CD4-positive, alpha-beta T cell treated with Interleukin-10 for 1 hour (primary cell): Measurements from ENCODE around the gene ABCG8.

Experiments used
- DNase-seq: peaks from one replicate; pipeline ENCODE4 v3.0.0-alpha.2; 2020

ABCG8 gene

GRCh38 chr2:43826305-43827250 lies 12.2 kb upstream of the ABCG8 start:
- no peak for DNase-seq

DNA sequence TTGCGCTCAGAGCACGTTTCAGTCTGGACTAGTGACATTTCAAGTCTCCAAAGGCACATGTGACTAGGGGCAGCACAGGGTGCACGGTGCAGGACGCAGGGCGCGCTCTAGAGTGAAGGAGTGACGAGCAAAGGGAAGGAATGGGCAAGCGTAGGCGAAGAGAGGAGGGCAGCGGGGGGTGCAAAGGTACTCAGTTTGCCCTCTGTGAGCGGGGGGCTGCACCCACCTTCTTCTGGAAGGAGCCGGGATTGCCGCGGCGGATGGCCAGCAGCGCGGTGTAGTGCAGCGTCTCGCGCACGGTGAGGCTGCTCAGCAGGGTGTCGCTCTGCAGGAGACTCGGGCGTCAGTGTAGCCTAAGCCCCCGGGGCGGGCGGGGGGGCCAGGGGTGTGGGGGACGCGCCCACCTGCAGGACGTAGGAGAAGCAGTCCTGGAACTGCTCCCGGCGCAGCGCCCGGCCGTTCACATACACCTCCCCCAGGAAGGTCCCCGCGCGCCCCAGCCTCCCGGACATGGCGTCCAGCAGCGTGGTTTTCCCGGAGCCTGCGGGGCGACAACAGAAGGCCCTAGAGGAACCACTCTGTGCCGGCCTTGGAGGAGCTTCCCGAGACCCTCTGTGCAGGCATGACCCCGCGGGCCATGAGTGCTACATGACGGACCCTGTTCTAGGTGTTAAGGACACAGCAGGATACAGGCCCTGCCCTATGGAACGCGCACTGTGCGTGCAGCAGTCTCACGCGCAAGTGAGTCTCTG lies 7.1 kb upstream of the ABCG8 start:
- no peak for DNase-seq

- DNase-seq: no peak
These were observed 6.3 kb upstream of the ABCG8 start for GRCh38 chr2:43832457-43832856.

GRCh38 chr2:43837033-43837432 lies 1.7 kb upstream of the ABCG8 start:
- no peak for DNase-seq

DNA sequence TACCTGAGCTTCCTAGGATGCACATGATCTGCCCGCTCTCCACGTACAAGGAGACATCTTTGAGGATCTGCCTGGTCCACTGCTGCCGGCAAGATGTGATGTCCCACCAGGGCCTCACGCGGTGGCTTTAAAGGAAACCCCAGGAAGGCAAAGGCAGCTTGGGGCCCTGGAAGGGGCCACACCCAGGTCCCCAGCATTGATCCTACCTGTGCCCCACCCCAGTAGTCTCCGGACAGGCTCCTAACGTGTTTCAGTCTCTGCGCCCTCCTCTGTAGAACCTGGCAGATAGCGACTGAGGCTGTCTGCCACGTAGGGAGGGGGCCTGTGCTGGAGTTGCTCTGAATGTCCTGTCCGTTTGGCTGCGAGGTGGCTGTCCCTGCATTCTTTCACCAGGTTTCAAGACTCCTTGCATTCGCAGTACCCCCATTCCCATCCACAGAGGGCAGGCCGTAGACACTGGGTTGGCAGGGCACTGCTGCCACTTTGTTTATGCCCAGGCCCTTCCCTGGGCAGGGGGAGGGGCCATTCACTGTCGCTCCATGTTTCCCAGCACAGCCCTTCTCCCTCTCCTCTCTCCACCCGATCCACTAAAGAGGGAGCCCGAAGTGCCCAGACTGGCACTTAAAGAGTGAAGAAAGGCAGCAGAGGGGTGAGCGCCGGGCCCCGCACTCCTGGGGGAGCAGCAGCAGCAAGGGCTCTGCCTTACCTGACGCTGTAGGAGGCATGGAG lies 776 bp upstream of the ABCG8 start:
- no peak for DNase-seq

DNA sequence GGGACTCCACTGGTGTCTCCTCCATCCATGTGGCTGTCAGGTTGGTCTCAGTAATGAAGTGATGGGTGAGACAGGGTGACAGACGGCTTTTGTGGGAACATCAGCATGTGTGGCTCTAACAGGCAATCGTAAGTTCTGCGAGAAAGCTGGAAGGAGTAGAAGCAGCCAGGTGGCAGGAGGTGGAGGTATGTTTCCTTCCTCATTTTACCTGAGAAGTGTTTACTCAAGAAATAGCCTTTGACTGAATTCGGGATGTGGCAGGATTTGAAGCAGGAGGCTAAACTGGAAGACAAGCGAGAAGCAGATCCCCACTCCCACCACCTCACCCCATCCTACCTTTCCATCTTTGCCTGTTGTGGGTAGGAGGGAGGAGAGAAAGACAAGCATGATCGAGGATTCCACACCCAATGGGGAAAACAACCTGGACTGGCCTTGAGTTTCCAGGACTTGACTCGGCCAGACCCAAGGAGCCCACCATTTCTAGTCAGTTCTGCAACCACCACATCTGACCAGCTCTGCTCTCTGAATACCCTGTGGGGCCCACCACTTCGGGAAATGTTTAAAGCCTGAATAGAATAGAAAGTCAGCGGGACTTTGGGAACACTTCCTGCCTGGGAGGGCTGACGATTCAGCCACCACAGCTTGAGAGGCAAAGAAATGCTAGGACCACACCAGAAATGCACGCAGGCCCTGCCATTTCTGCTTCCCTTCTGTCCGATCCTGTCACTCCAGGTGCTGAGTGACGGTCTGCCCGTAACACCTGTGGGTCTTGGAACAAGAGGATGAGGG lies 1.2 kb downstream of the ABCG8 start:
- no peak for DNase-seq

DNA sequence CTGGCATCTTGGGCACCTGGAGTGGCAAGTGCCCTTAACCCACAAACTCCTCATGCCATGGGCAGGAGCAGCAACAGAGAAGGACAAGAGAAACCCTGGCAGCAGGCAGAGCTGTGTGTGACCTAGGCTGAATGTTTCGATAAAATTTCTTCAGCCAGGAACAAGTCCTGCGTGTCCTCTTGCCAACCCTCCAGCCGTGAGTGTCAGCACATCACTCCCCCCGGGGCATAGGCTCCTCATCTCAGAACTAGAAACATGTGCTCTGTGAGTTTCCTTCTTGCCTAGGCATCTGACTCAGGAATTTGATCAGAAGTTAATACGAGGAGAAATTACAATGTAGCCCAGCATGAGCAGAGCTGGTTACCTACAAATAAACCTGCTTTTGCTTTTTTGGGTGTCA lies 2.2 kb downstream of the ABCG8 start:
- DNase-seq: no peak

- DNase-seq: no peak
These were observed 3.4 kb downstream of the ABCG8 start for GRCh38 chr2:43841949-43842865.

DNA sequence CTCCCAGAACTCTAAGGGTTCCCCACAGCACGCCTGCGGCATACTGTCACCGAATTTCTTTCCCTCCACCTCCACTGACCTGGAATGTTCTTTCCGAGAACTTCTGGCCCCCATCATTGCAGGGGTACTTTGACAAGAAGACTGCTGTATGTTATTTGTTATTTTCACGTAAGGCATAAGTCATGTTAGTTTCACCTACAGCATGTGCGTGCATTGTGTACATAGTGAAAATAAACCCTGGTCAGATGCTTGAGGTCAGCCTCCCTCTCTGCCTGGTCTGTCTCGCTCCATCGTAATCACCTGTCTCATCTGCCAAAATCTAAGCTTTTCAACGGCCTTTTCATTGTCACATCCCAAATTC lies 4.1 kb downstream of the ABCG8 start:
- no peak for DNase-seq

DNA sequence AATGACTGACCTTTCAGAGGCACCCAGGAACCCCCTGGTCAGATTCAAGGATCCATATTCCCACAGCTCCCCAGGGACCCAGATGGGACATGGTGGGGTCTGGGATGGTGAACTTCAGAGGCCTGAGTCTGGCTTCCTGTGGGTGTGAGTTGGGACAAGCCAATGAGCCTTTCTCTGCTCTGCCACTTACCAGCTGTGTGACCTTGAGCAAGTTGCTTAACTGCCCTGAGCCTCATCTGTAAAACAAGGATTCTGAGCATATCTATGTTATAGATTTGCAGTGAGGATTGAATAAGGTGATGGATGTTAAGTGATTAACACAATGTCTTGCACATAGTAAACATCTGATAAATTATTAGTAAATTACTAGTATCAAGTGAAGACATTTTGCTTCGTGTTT lies 6.4 kb downstream of the ABCG8 start:
- DNase-seq: no peak

DNA sequence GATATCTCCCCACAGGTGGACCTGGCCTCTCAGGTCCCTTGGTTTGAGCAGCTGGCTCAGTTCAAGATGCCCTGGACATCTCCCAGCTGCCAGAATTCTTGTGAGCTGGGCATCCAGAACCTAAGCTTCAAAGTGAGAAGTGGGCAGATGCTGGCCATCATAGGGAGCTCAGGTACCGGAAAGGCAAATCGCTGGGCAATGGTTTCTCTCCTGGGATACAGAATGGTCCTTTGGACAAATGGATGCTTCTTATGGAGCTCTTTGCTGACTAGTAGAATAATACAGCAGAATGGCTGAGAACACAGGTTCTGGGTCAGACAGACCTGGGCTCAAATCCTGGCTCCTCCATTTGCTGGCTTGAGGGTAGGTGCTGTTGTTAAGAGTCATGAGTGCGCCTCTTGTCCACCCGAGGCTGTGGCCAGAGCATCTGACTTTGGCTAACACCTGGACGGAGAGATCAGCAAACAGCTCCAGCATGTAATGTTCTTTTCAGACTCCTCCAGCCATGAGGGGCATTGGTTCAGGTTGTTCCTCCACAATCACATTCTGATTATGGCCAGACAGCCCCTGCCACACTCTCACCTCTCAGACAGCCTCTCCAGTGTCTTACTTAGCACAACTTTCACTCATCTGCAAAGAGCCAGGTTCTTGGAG lies 7.5 kb downstream of the ABCG8 start:
- DNase-seq: no peak

- no peak for DNase-seq
These were observed 9.4 kb downstream of the ABCG8 start for GRCh38 chr2:43848214-43848613.

- no peak for DNase-seq
These were observed 12.5 kb downstream of the ABCG8 start for GRCh38 chr2:43851011-43851980.

- DNase-seq: no peak
These were observed 13.5 kb downstream of the ABCG8 start for GRCh38 chr2:43852196-43852730.

- DNase-seq: no peak
These were observed 14.6 kb downstream of the ABCG8 start for GRCh38 chr2:43853141-43854081.

GRCh38 chr2:43854671-43855070 lies 15.9 kb downstream of the ABCG8 start:
- no peak for DNase-seq

- no peak for DNase-seq
These were observed 16.5 kb downstream of the ABCG8 start for GRCh38 chr2:43855292-43855691.

- no peak for DNase-seq
These were observed 33.4 kb downstream of the ABCG8 start for GRCh38 chr2:43872151-43872550.
